GM18868 (cell line): ENCODE measurements around the gene PDZRN3.

Experiments
- ATAC-seq: cut with Tn5 transposase; IDR thresholded peaks from one replicate; pipeline ENCODE4 v1.9.1; 2021; ENCODE audit warnings: mild to moderate bottlenecking, moderate library complexity; ENCODE audit not compliant: unreplicated experiment

The PDZRN3 gene

GRCh38 chr3:73624017-73624820 lies 522 bp downstream of the PDZRN3 start:
- ATAC-seq, result no peak

- no peak for ATAC-seq
These were observed 1.4 kb downstream of the PDZRN3 start for GRCh38 chr3:73623346-73623745.

DNA sequence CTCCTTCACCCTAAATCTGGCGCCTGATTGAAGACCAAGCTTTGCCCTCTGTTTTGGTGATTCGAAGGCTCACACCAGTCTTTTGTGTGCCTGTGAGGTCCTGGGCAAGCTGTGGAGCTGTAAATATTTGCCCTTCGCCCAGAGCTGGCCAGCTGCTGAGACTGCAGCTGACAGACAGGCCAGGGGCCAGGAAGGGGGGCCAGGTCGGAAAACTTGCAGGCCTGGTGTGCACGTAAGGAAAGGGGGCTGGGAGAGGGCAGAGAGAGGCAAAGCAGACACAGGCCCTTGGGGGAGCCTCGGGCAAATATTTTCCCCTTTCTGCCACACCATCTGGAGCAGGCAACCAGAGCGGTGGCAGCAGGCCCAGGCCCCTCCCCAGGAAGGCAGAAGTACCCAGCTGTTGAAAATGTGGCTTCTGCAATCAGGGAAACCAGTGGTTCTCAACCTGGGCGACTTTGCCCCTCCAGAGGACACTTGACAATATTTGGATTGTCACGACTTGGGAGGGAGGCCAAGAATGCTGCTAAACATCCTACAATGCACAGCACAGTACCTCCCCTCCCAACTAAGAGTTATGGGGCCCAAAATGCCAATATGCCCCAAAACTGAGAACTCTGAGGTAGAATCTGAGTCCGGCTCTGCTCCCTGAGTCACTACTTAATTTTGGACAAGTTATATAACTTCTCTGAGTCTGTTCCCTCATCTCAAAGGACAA lies 2.5 kb downstream of the PDZRN3 start:
- ATAC-seq, result no peak

- no peak for ATAC-seq
These were observed 3.4 kb downstream of the PDZRN3 start for GRCh38 chr3:73621388-73621787.

GRCh38 chr3:73618461-73618860 lies 6.3 kb downstream of the PDZRN3 start:
- no peak for ATAC-seq

GRCh38 chr3:73616056-73616455 lies 8.7 kb downstream of the PDZRN3 start:
- no peak for ATAC-seq

DNA sequence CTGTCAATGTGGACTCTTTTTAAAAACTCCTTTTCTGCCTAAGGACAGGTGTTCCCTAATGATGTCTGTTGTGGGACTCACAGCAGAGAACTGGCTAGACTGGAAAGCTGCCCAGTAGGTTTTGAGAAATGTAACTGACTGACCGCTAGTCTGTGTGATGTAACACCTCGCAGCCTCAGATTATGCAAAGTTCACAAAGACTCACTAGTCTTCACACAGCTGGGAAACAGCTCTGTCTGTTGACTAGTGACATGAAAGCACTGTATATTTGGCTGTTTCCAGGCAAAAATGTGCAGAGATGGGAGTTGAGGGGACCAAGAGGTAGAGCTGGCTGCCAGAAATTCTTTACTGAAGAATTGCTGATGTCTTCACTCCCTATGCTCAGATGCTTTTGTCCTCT lies 10.3 kb downstream of the PDZRN3 start:
- ATAC-seq, result no peak

DNA sequence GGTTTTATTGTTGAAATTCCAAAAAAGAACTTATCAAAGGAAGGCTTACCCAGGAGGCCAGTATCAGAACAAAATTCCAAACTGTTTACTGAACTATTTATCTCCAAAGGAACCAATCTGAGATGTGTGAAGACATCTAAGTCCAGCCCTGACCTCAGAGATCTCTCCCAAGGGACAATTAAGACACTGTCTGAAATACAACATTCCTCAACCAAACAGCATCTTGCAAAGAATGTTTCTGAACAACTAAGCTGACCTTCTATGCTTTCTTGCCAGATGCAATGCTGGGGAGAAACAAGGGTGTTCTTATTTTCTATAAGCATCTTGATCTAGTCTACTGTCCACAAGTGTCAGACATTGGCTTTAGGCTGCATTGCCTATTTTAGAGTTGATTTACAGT lies 13.6 kb downstream of the PDZRN3 start:
- ATAC-seq, result no peak

GRCh38 chr3:73610493-73610892 lies 14.2 kb downstream of the PDZRN3 start:
- no peak for ATAC-seq

DNA sequence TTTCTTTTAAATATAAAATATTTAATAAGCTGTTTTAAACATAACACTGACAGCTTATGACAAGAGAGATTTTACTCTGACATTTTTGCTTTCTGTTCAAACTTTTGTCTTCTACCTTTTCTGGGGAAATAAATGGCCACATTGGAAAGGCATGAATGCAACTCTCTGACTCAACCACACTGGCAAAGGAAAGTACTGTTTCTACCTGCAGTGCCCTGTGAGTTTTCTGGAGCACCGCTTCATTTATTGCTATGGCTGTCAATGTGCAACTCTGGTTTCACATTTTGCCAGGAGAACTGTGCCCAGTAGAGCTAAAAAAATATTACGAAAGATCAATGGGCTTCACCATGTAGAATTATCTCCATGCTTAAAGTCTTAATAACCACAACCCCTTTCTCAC lies 15.1 kb downstream of the PDZRN3 start:
- no peak for ATAC-seq

- ATAC-seq, result no peak
These were observed 15.5 kb downstream of the PDZRN3 start for GRCh38 chr3:73609315-73609641.

GRCh38 chr3:73608456-73609314 lies 16.1 kb downstream of the PDZRN3 start:
- ATAC-seq, result no peak

DNA sequence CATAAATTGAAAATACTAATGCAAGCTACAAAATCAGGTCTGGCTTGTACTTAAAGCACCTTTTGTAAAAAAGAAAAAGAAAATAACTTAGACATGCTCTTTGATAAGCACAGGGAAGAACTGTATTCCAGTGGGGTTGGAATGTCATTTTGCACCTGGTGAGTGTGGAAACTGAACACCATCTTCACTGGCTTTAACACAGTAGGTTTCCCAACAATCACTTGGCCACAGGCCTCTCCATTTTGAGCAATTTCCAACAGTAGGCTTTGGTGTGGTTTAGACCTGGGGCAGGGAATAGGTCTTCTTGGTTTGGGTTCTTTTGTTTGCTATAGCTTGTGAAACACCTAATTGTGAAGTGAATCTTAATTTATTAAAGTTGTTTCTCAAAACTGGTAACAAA lies 18.9 kb downstream of the PDZRN3 start:
- ATAC-seq, result no peak

- ATAC-seq, result no peak
These were observed 19.3 kb downstream of the PDZRN3 start for GRCh38 chr3:73605412-73605811.

GRCh38 chr3:73604451-73604850 lies 20.3 kb downstream of the PDZRN3 start:
- no peak for ATAC-seq

GRCh38 chr3:73603762-73604171 lies 21.0 kb downstream of the PDZRN3 start:
- ATAC-seq, result no peak

GRCh38 chr3:73602170-73602569 lies 22.6 kb downstream of the PDZRN3 start:
- no peak for ATAC-seq

GRCh38 chr3:73601481-73601880 lies 23.3 kb downstream of the PDZRN3 start:
- no peak for ATAC-seq

GRCh38 chr3:73601011-73601410 lies 23.7 kb downstream of the PDZRN3 start:
- ATAC-seq, result no peak

DNA sequence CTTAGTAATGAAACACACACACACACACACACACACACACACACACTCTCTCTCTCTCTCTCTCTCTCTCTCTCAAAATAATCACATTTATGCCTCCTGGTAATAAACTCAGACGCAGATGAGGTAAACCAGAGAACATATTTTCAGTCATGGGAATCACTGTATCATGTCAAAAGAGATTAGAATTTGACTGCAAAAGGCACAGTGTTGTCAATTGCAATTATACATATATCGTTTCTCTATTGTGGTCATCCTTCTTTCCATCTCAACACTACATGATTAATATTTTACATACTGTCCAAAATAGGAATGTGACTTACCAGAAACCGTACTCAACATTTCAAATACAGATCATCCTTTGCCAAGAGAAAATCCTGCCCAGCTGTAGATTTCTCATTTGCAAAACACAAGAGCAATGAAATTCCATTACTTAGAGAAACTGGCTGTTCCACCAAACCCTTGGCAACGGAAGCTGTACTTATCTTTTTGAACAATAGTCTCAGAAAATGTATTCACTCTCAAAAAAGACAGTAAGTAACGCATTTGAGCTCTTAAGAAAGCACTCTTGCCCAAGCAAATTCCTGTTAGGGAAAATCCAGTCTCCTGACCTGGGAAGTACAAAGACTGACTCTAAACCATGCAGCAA lies 24.3 kb downstream of the PDZRN3 start:
- ATAC-seq, result no peak

DNA sequence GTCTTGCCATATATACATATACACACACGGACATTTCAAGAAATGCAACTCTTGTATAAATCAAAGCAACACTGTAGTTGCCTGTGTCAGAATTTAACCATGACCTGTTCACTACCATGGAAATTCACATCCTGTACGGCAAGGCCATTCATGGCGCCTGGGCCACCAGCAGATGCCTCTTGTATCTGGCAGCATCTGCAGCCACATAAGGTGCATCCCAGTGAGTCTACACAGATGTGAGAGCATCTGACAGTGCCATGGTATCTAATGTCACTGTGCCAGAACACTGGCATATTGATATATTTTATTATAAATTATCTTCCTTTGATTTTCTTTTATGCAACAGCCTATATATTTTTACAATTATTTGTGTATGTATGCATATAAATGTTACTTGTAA lies 25.1 kb downstream of the PDZRN3 start:
- ATAC-seq, result no peak
